MM.1S (cell line): ENCODE measurements around the gene PLAA.
A peak's percentile ranks its signal among the peaks of the same experiment; 100 is the strongest.

Source experiments
- DNase-seq: peaks from one replicate; pipeline ENCODE4 v3.0.0-alpha.2; 2015
- H2AFZ ChIP-seq: fragments of 300-600 bp; sonication (generic); 2 replicates; pipeline ENCODE4 v1.6.0; 2016; ENCODE audit warnings: antibody characterized with exemption, low read length
- H3F3A ChIP-seq: fragments of 300-600 bp; sonication (generic); 2 replicates; pipeline ENCODE4 v1.6.1; 2016; ENCODE audit warnings: mild to moderate bottlenecking, antibody characterized with exemption, low read length, moderate library complexity, mixed read lengths; ENCODE audit not compliant: insufficient read depth
- H3K27ac ChIP-seq: fragments of 300-600 bp; sonication (generic); 2 replicates; pipeline ENCODE4 v1.5.1; 2016; ENCODE audit warnings: mild to moderate bottlenecking, low read length
- H3K27me3 ChIP-seq: fragments of 300-600 bp; sonication (generic); replicated peaks from 2 replicates; pipeline ENCODE4 v1.6.0; 2016; ENCODE audit warnings: low read length; ENCODE audit not compliant: insufficient read depth
- H3K36me3 ChIP-seq: fragments of 300-600 bp; sonication (generic); replicated peaks from 2 replicates; pipeline ENCODE4 v1.6.1; 2016; ENCODE audit warnings: mild to moderate bottlenecking, low read length, mixed read lengths; ENCODE audit not compliant: insufficient read depth
- H3K4me1 ChIP-seq: fragments of 300-600 bp; sonication (generic); 2 replicates; pipeline ENCODE4 v1.6.1; 2016; ENCODE audit warnings: low read length, mixed read lengths
- H3K4me2 ChIP-seq: fragments of 300-600 bp; sonication (generic); 2 replicates; pipeline ENCODE4 v1.6.0; 2016; ENCODE audit warnings: low read depth, low read length
- H3K4me3 ChIP-seq: fragments of 300-600 bp; sonication (generic); 2 replicates; pipeline ENCODE4 v1.5.1; 2016; ENCODE audit warnings: low read length, mixed read lengths
- H3K79me2 ChIP-seq: fragments of 300-600 bp; sonication (generic); 2 replicates; pipeline ENCODE4 v1.6.1; 2016; ENCODE audit warnings: mixed run types, low read length, mixed read lengths
- H3K9ac ChIP-seq: fragments of 300-600 bp; sonication (generic); 2 replicates; pipeline ENCODE4 v1.6.1; 2016; ENCODE audit warnings: low read length, mixed read lengths
- H3K9me2 ChIP-seq: fragments of 300-600 bp; sonication (generic); replicated peaks from 2 replicates; pipeline ENCODE4 v1.6.1; 2016; ENCODE audit warnings: mild to moderate bottlenecking, low read length, mixed read lengths; ENCODE audit not compliant: insufficient read depth
- H3K9me3 ChIP-seq: fragments of 300-600 bp; sonication (generic); replicated peaks from 2 replicates; pipeline ENCODE4 v1.6.1; 2016; ENCODE audit warnings: mild to moderate bottlenecking, low read length, mixed read lengths; ENCODE audit not compliant: insufficient read depth
- H4K20me1 ChIP-seq: fragments of 300-600 bp; sonication (generic); 2 replicates; pipeline ENCODE4 v1.6.1; 2016; ENCODE audit warnings: mild to moderate bottlenecking, low read length, moderate library complexity, mixed read lengths; ENCODE audit not compliant: insufficient read depth
- CTCF ChIP-seq: fragments of 300-600 bp; sonication (generic); IDR thresholded peaks from 2 replicates; pipeline ENCODE4 v1.5.1; 2016; ENCODE audit warnings: antibody characterized with exemption, low read length, mixed read lengths
- EZH2 ChIP-seq: fragments of 300-600 bp; sonication (generic); optimal IDR thresholded peaks from 2 replicates; pipeline ENCODE3; 2017; ENCODE audit warnings: low read depth, mild to moderate bottlenecking, antibody characterized with exemption, low read length, mixed read lengths
- EZH2phosphoT487 ChIP-seq: fragments of 300-600 bp; sonication (generic); IDR thresholded peaks from 2 replicates; pipeline ENCODE4 v1.6.1; 2018; ENCODE audit warnings: antibody characterized with exemption, low read length

The PLAA gene

DNA sequence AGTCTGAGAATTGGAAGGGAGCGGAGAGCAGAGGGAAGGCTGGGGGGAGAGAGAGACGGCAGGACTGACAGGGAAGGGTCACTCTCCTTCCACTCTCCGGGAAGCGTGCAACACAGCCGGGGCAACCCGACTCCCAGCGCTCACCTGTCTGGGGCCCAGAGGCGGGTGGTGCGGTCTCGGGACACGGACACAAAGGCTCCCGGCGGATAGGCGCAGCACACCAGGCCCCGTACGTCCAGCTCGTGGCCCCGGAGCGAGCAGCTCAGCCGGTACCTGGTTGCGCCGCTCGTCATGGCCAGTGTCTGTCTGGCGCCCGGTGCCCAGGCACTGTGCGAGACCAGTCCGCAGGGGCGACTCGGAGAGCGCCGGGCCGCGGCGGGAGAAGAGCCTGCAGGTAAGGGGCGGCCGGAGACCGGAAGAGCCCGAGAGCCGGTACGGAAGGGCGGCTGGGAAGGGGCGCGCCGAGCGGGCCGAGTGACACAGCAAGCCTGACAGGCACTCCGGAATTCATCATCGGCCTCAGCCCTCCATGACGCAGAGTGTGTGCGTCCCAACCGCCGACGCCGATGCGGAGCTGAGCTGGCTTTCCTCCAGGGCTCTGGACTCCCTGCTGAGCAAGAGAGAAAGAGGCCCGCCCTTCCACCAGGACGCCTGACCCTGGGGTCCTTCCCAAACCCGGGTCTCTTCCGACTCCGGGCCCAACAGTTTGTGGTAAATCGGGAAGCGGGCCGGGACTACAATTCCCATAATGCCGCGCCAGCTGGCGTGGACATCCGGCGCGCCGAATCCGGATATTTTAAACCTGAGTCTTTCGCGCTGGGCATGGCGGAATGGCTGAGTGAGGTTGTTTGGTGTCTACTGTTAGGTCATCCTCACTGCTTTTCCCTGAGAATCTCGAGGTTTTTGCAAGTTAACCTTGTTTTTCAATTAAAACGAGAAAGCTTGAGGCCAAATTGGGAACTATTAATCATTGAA lies at the start of gene PLAA:
Gene PLAA (minus strand): TSS at position 490 of the 975 bp plus-strand sequence. CDS start 197 bp downstream, at position 293.
- Histone ChIP-seq H3F3A (no peaks in the 10 kb centered on the region), H3K4me1 (no peaks in the 10 kb centered on the region), H3K9me2 (no peaks in the 10 kb centered on the region), H3K79me2 (peaks cover 48% of the 10 kb centered on the region), H3K9ac (peak within 1 kb of the TSS; percentile 92), H4K20me1 (no peaks in the 10 kb centered on the region), H2AFZ (peak within 1 kb of the TSS; percentile 77), H3K4me3 (peak within 1 kb of the TSS; percentile 72), H3K36me3 (no peaks in the 10 kb centered on the region), H3K4me2 (peak within 1 kb of the TSS; percentile 82), H3K27me3 (no peaks in the 10 kb centered on the region), H3K27ac (peak within 1 kb of the TSS; percentile 85), H3K9me3 (no peaks in the 10 kb centered on the region)
- peak; percentile 83 for DNase-seq
- TF ChIP-seq CTCF = peak; percentile 11; the same call in 1 of the 2 replicates
- no peak for TF ChIP-seq EZH2phosphoT487
- no peak for TF ChIP-seq EZH2

DNA sequence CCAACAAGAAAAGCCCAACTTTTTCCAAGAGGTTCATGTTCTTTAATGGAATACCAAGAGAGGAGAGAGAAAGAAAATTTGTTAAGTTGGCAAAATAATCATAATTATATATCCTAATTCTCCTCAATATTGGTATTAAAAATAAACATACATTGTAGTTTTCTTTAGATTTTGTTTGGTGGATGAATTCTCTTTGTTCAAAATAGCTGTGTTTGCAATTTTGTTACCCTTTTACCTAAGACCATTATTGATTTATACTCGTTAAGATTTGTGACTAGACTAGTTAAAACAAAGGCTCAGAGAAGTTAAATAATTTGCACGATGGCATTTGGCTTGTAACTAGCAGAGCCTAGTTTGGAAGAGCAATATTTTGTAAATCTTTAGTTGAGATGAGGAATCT lies 48.8 kb upstream of the PLAA start:
- no peaks in the 10 kb centered on the region for H3K79me2 ChIP-seq
- no peak for TF ChIP-seq CTCF
- no peak for TF ChIP-seq EZH2phosphoT487

DNA sequence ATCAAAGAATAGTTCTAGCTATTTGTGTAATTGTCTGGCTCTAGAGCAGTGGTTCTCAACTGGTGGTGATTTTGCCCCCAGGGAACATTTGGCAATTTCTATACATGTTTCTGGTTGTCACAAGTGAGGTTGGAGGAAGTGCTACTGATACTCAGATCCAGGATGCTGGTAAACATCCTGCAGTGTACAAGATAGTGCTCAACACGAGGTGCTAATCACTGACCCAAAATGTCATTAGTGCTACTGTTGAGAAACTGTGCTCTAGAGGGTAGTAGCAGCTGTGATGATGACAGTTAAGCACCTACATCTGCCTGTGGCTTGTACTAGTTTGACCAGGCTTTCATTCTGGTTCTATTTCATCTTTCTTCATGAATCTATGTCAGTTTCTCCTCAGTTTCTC lies 36.3 kb upstream of the PLAA start:
- Histone ChIP-seq H3K79me2 (no peaks in the 10 kb centered on the region), H2AFZ (no peak overlapping the region), H3K9me2 (no peaks in the 10 kb centered on the region), H3K4me1 (no peaks in the 10 kb centered on the region), H3K4me3 (no peak overlapping the region), H3F3A (no peaks in the 10 kb centered on the region), H3K9me3 (no peaks in the 10 kb centered on the region), H3K27me3 (no peaks in the 10 kb centered on the region), H3K4me2 (no peak overlapping the region), H4K20me1 (no peaks in the 10 kb centered on the region), H3K36me3 (no peaks in the 10 kb centered on the region), H3K27ac (no peak overlapping the region), H3K9ac (no peak overlapping the region)
- no peak for TF ChIP-seq CTCF
- no peak for DNase-seq

More for the DNA sequence above, 48.8 kb upstream of the PLAA start:
- Histone ChIP-seq H3K9ac (no peak overlapping the region), H4K20me1 (no peaks in the 10 kb centered on the region), H3K4me3 (no peak overlapping the region), H3K27ac (no peak overlapping the region), H3K27me3 (no peaks in the 10 kb centered on the region), H3F3A (no peaks in the 10 kb centered on the region), H3K4me2 (no peak overlapping the region), H3K9me2 (no peaks in the 10 kb centered on the region), H3K36me3 (no peaks in the 10 kb centered on the region), H2AFZ (no peak overlapping the region), H3K9me3 (no peaks in the 10 kb centered on the region), H3K4me1 (no peaks in the 10 kb centered on the region)
- no peak for DNase-seq
